GM12801 (cell line): Measurements from ENCODE around the gene OSBPL9.

Experiments used
- CTCF ChIP-seq: IDR thresholded peaks from one replicate; pipeline ENCODE4 v1.5.1; 2011; ENCODE audit warnings: control low read depth; ENCODE audit not compliant: insufficient read length; ENCODE audit errors: extremely low read depth

OSBPL9 gene

GRCh38 chr1:51729156-51729823 lies 112.4 kb downstream of the OSBPL9 start:
- no peak for TF ChIP-seq CTCF

GRCh38 chr1:51729824-51730301 lies 113.0 kb downstream of the OSBPL9 start:
- no peak for TF ChIP-seq CTCF

GRCh38 chr1:51731998-51732397 lies 115.1 kb downstream of the OSBPL9 start:
- no peak for TF ChIP-seq CTCF

DNA sequence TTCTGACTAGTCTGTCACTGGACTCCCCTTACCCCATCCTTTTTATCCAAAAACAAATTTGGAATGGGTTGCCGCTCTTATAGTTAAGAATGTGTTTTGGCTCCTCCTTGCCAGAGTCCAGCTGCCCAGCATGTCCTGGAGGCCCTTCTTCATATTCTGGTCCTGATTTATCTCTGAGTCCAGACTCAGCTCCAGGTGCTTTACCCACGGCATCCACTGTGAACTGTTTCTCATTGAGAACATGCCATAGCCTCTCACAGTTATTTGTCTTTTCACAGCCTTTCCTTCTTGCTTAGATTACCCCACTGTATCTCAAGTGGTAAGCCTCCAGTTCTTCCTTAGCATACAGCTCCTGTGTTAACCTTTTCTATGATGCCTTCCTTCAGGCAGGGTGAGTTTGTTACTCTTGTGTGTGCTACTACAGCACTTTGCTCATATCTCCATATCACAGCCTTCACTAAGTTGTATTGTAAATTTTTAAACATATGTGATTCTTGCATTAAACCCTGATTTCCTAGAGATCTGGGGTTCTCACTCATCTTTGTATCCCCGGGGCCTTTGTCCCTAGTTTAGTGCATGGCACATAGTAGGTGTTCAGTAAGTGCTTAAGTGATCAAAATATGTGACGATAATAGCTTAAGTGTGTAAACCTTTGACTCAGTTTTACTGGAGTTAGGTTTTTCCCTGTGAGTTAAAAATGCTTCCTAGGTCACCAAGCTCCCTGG lies 116.0 kb downstream of the OSBPL9 start:
- no peak for TF ChIP-seq CTCF

- TF ChIP-seq CTCF, result no peak
Measured at GRCh38 chr1:51733793-51734522, 117.1 kb downstream of the OSBPL9 start.

DNA sequence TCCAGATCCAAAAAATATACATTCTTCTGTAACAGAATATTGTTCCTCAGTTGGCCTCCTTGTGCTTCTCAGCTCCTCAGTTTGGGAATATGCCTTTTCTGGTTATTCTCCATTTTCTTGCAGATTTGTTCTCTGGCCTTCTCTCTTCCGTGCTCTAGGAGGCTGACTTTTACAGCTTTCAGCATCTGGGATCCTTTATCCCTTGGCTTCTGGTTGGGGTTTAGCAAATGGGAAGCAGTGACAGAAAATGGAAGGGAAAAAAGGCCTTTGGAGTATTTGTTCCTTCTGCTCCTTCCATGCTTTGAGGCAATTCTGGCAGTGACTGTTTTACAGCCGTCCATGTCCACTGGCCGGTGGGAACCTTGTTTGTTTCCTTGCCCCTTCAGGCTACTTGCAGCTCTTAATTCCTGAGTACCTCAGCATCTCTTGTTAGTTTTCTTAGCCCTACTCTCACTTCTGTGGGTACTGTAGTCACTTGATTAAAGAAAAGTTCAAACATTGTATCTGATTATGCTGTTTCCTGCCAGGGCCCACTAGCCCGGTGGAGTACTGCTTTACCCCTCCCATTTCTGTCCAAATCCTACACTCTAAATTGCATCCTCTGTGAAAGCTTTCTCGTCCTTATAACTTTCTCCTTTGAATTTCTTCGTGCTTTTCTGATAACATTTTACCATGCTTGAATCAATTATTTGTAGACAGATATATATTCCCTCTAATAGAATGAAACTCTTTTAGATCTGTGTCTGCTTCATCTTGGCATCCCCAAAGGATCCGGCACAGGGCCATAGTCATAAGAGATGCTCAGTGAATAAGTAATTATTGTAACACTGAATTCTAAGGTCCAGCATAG lies 118.2 kb downstream of the OSBPL9 start:
- no peak for TF ChIP-seq CTCF
